ENCODE results near the gene SLC17A1.

SLC17A1 gene, protein sequence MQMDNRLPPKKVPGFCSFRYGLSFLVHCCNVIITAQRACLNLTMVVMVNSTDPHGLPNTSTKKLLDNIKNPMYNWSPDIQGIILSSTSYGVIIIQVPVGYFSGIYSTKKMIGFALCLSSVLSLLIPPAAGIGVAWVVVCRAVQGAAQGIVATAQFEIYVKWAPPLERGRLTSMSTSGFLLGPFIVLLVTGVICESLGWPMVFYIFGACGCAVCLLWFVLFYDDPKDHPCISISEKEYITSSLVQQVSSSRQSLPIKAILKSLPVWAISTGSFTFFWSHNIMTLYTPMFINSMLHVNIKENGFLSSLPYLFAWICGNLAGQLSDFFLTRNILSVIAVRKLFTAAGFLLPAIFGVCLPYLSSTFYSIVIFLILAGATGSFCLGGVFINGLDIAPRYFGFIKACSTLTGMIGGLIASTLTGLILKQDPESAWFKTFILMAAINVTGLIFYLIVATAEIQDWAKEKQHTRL

DNA sequence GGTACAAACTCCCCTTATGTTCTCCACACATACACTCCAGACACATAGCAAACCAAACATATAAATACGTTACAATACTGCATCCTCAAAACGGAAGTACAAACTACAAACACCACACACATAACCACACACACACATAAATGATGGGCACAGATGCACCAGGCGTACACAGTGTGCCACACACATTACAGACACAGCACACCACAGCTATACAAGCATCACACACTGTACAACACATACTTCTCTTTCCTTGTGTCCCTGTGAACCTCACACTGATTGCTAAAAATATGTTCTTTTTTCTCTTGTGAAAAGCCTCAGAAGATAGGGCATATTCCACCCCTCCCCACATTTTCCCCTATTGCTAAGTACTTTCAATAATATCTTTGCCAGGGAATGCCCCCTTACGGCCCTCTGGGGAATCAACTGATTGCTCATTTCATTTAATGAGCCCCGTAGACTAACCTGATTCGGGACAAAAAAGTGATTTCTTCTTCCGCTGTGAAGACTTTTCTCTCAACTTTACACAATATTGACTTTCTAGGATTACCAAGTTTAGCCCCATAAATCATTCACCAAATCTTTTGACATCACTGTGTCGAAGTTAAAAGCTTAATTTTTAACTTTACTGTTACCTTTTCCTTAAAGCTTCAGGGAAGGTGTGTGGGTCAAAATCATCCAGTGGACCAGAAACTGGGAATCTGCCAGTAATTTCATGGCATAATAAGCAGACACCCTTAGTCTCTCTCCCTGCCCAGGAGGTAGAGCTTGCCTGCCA is at the start of gene SLC17A1:
Gene SLC17A1, minus strand, starts transcription at position 521 of the 775 bp plus-strand sequence. CDS start 1,495 bp downstream, outside the sequence.
- DNase-seq: no peak

DNA sequence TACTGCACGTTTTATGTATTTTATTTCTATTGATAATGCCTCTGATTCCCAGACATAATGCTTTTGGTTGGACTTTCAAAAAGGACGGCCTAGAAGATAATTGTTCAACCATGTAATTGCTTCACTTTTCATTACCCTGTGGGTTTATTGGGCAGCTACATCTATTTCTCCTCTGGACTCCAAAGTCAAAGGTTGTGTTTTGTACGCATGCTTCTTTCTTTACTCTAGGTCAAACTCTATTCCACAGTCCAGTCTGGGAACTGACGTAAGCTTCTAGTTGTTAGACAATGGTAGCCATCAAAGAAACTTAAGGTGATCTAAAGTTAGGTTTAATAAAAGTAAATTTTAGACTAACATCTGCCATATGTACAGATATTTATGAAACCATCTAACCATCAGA is 48.7 kb upstream of the SLC17A1 start:
- no peak for DNase-seq

DNA sequence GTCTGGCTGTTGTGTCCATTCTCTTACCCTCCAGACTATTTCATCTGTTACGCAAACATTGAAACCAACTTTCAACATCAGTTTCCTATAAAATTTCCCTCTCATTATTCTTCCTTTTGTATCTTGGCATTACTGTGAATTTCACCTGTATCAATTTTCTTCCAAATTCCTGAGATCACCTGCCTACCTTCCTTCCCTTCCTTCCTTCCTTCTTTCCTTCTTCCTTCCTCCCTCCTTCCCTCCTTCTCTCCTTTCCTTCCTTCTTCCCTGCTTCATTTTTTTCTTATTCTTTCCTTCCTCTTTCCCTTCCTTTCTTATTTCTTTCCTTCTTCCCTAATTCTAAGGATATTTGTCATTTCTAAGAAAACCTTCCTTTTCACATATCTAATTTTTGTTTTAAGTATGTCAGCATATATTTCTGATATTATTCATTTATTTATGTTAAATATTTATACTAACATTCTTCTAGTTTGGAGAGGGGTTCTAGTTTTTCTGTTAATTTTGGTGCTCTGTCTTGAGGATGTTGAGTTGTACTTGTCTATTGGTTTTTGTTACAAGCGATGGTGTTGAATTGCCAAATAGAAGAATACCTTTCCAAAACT is 47.0 kb upstream of the SLC17A1 start:
- DNase-seq: no peak

DNA sequence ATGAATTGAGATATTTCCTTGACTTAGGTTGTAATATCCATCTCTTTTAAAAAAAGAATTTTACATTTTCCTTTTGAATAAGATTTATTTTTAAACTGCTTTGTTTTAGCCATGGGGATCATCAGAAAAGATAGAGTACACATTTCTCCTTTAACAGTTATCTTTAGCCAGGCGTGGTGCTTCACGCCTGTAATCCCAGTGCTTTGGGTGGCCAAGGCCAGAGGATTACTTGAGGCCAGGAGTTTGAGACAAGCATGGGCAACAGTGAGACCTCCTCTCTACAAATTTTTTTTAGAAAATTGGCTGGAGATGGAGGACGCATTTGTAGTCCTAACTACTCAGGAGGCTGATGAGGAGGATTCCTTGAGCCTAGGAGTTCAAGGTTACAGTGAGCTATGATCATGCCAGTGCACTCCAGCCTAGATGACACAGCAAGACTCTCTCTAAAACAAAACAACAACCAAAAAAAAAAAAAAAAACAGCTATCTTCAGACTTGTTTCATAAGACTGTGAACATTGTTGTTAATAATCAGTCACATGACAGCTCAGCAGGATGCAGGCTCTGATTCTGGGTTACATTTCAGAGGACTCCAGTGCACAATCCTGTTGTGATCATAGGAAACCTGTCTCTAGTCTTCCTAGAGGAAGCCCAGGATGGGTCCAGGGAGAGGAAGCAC is 44.2 kb upstream of the SLC17A1 start:
- no peak for DNase-seq

DNA sequence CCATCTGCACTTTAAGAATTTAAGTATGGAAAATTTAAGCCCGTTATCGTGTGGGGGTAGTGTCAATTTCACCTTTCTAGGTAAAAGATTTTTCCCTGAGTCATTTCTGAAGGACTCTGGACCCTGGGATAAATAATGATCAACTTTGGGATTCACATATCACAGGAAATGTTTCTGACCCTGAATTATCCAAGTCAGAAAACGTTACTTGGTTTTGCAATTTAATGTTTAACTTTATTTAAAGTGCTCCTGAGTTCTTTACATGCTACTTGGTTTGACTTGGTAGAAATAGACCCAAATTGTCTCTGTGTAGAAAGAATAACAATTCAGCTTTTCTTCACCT is 43.7 kb upstream of the SLC17A1 start:
- DNase-seq: no peak

DNA sequence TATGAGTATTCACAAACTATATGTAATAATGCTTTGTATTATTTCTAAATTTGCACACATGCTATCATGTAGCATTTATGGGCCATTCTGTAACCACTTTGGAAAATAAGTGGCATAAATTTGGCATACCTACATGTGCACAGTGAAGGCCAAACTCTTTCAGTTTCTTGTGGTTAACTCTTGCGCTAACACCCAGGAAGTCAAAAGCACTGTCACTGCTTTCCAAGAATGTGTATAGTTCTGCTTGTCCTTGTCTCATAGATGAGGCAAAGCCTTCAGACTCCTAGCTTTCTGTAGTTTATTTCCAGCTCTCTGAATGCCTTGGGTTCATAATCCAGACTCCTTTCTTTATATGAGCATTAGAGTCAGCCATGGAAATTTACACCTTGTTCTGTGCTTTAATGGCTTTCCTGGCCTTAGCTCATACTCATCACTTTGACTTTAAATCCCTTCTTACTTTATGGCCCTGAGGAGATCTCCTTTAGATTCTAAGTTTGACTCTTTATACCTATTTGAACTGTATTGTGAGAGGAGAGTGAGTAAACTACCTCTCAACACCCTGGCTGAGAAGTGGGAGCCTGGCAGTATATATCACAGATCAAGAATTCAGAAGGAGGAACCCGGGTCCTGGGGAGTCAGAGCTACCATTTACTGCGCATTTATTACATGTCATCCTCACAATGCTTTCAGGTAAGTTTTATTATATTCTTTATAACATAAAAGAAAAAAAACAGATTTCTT is 43.1 kb upstream of the SLC17A1 start:
- DNase-seq: no peak

DNA sequence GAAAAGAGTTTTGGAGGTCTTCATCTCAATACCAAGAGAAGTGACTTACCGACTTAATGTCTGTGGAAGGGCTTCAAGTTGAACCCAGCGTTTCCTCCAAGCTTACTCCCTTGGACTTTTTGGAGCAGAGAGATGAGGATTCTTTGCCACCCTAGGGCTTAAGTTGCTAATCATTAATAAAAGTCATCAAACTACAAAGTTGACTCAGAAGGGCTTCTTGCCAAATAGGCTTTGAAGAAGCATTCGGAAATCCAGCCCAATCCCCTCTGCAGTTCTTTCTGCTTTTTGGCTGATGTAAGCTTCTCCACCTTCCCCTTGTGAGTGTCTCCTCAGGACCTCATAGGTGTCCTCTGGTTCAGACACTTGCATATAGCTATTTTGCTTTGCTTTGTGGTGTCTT is 42.3 kb upstream of the SLC17A1 start, which contains the start of gene SLC17A3:
Gene SLC17A3, minus strand, starts transcription at position 126 of the 400 bp plus-strand sequence. CDS start 5,856 bp downstream, outside the sequence.
- no peak for DNase-seq

DNA sequence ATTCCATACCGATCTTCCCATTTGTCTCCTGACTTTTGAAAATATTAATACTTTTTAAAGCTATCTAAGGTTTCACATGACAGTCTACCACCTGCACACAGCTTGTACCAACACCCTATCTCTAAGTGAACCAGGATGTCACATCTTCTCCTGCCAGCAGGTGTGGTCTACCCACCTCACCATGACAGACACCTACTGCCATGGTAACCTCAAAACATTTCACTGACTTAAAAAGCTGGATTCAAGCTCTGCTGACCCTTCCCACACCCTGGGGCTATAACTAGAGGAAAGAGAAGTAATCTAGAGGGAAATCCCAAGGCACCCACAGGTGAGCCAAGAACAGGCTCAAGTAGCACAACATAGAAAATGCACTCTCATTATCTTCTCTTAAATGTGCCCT is 41.0 kb upstream of the SLC17A1 start:
- no peak for DNase-seq

DNA sequence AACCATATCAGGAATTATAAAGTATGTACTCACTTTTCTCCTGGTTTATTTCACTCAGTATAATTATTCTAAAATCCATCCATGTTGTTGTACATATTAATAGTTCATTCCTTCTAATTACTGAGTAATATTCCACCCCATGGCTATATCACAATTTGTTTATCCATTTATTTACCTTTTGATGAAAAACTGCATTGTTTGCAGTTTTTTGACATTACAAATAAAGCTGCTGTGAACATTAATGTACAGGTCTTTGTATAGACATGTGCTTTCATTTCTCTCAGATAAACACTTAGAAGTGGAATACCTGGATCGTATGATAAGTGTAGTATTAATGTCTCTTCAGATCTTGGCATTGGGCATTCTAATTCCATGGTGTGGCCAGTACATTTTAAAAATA is 38.0 kb upstream of the SLC17A1 start:
- DNase-seq: no peak

DNA sequence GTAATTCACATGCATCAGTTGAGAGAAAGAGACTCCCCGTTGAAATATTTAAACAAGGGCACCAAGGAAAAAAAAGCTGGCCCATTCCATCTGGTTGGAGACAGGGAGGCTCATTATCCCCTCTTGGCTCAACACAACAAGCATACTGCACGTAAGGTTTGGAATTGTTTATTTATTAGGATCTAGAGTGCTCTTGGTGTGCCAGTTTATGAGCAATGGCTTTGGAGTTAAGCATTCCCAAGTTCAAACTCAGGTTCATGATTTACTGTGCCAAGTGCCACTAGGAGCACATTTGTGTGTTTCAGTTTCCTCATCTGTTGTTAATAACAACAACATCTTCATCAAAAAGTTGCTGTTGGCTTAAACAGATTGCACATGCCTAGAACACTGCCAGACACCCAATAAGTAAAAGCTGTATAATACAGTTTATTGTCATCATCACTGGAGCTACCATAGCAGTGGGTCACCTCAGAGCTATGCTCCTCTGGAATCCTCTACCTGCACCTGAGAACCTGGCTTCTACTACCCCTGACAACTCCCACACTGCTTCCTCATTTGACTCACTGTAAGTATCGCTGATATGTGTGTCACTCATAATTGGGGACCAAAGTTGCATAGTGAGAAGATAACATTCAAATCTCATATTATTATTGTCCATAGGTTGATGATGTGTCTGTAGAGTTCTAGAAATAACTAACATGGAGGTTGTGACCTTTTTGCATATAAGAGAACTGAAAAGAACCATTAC is 36.8 kb upstream of the SLC17A1 start:
- DNase-seq: no peak

DNA sequence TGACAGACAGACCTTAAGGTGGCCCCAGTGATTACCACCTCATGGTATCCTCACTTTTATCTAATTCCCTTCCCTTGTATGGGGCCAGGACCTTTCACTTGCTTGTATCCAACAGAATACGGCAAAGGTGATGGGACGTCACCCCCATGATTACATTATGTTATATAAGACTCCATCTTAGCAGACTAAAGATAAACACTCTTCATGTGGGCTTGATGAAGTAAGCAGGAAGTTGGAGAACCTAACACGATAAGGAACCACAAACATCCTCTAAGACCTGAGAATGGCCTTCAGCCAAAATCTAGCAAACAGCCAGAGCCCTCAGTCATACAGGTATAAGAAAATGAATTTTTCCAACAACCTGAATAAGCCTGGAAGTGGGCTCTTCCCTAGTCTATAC is 34.2 kb upstream of the SLC17A1 start:
- no peak for DNase-seq

DNA sequence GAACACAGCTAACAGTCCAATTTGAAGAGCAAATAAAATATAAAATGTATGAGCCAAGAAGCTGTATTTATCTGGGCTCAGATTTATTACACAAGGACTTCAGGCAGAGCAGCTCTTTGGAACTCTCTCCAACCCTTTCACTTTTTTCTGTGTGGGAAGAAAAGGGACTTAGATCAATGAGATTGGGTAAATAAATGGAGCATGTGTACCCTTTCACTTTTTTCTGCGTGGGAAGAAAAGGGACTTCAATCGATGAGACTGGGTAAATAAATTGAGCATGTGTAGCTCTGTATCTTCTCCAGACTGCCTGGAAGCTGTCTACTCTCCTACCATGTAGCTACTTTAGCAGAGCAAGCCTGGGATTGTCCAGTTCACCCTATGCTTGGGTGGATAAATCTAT is 31.5 kb upstream of the SLC17A1 start:
- no peak for DNase-seq

DNA sequence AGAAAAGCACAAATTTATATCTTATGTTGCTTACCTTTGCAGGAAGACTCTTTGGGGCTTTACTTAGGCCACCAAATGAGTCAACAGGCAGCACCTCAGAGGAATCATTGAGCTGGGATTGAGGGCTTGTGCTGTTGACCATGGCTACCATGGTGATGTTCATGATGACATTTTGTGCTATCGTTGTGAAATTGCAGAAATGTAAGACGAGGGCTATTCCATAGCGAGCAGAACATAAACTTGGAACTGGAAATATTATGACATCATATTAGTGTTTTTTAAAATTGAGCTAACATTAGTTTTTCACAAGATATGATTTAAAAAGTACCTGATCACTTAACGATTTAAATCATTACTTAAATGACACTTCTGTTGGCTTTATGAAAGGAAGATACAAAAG is 30.3 kb upstream of the SLC17A1 start:
- DNase-seq: no peak

DNA sequence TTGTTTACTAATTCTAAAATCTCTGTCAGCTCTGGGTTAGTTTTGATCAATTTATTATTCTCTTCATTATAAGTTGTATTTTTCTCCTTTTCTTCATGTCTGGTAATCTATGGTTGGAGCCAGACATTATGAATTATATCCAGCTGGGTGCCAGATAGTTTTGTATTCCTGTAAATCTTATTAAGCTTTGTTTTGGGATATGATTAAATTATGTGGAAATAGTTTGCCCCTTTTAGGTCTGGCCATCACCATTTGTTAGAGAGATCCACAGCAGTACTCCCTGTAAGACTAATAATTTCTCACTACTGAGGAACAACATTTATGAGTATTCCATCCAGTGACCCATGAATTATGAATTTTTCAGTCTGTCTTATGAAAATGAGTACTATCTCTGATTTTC is 20.9 kb upstream of the SLC17A1 start:
- no peak for DNase-seq

DNA sequence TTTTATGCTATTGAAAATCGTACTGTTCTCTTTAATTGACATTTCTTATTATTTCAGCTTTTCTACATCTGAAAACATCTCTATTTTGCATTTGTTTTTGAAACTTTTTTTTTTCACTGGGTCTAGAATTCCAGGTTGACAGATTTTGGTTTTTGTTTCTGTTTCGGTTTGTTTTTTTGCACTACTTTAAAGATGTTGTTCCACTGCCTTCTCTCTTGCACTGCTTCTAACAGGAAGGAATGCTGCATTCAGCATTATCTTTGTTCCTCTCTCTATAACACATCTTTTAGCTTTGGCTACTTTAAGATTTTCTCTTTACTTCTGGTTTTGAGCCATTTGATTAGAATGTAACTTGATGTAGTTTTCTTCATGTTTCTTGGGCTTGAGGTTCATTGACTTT is 20.1 kb upstream of the SLC17A1 start:
- DNase-seq: no peak

DNA sequence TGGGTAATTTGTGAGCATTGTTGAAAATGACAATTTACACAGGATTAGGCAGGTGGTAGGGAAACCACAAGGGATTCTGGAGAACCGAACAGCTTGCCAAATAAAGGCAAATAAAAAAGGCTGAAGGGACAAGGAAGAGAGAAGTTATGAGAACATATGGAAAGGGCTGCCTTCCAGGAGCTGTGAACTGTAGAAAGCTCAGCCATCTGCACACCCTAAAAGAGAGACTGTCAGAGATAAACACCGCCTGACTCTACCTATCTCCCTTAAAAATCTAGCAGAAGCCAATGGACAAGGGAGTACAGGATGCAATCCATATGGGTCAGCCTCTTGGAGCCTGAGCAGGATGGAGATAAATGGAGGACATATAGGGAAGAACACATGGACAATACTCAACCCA is 12.7 kb upstream of the SLC17A1 start:
- DNase-seq: no peak

DNA sequence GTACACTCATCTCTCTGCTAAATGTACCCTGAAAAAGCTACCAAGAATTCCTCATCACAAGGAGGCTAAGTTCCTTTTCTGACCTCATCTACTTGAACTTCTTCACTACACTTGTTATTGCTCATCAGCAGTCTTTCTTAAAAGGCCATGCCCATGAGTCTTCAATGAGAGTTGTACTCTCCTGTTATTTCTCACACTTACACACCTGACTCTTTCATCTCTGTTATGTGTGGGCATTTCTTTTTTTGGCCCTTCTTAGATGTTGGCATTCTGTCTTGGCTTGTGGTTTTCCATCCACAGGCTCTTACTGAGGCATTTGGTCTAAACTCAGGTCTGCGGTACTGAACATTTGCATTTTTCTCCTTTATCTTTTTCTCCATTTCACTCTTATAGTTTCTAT is 10.7 kb upstream of the SLC17A1 start:
- no peak for DNase-seq

DNA sequence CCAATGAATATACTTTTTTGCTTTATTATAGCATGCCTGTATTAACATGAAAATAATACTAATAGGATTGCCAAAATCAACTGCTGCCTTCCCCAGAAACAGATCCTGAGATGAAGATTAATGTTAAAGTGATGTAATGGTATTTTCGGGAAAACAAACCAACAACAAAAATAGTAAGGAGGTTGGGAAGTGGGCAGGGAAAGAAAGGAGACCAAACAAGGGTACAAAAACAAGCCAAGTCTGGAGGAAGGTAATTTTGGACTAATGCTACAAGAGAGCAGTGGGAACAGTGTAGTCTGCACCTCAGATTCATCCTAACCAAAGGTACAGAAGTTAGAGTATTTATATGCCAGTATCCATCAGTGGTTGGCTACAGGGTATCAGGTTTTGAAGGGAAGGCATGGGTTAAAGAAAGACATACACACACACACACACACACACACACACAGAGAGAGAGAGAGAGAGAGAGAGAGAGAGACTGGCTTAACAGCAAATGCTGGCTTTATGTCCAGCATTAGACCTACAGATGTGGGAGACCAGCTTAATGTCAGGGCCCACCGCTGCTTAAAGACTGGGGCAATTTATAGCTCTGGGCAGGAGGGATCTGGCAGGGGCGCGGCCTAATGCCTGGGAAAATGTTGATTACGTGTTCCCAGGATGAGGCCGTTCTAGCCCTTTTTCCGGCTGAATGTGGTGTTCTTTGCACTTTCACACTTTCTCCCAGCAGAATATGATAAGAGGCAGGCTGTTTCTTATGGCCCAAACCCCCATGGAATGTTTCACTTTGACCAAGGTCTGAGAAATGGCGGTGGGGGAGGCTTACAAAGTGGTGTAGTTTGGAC is 3.8 kb upstream of the SLC17A1 start:
- DNase-seq: no peak

DNA sequence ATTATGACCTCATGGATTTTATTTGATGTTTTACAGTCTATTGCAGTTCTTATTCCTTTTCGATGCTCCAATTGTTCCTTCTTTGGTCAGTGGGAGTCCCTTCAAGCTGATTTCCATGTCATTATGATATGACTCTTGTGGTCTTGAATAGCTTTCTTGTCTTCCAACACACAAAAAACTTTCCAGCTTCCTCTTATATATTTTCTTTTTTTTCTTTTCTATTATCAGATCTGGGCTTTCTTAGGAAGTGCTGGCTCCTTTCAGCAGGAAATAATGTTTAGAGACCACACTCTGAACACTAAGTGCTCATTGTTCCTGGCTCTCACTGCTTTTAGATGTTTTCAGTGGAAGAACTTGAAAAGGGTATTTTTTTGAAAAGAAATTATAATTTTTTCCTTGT is 3.1 kb upstream of the SLC17A1 start:
- no peak for DNase-seq

DNA sequence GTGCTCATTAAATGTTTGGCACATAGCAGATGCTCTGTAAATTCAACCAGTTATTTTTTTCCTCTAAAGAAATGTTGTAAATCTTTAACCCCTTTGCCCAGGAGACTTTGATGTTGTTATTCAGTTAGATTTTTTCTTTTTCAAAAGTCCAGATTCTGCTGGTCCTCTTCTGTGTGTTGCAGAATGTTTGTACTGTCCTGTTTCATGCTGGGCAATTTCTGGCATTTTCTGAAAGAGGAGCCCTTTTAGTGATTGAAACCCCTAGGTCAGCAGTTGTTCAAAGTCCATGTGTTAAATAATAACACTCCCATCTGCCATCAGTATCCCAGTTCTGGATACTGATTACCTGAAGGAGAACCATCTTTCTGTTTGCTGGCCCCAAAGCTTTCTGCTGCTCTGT is 1.3 kb upstream of the SLC17A1 start:
- no peak for DNase-seq

DNA sequence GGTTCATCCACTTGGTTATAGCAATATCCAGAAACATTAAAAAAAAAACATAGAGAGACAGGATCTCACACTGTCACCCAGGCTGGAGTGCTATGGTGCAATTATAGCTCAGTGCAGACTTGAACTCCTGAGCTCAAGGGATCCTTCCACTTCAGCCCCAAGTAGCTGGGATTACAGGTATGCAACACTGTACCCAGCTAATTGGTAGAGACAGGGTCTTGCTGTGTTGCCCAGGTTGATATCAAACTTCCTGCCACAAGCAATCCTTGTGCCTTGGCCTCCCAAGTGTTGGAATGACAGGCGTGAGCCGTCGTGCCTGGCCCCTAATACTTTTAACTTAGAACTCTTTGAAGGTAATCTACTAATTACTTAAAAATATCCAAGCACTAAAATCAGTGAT is 818 bp upstream of the SLC17A1 start:
- no peak for DNase-seq

All from hippocampal formation (tissue), 2 donors.